Activated naive CD4-positive, alpha-beta T cell treated with anti-CD3 and anti-CD28 coated beads for 36 hours (primary cell): ENCODE measurements around the gene DNAJB2. TPM values are rescaled to one million over a fixed set of nuclear protein-coding genes. Genes with fewer than 3 reads are reported as not detected.
"Not testable (repeated sequence)": the region's sequence is repeated elsewhere in the genome, so short reads cannot be mapped to it uniquely, and the experiment has no call there.

Source experiments
- CTCF ChIA-PET: fragments of 350-600 bp; sonication (Branson Sonifier 250); formaldehyde crosslinking; loops from one replicate; lab custom pipeline; 2021; ENCODE audit warnings: antibody characterized with exemption; lab: Charles Lee
- DNase-seq: peaks from one replicate; pipeline ENCODE4 v3.0.0-alpha.2; 2020
- H3K27ac Mint-ChIP-seq: one replicate; pipeline ENCODE4 v1.8.0; 2021; ENCODE audit warnings: mild to moderate bottlenecking, mixed read lengths
- H3K27me3 Mint-ChIP-seq: one replicate; pipeline ENCODE4 v1.8.0; 2021; ENCODE audit warnings: low read depth, mixed read lengths
- H3K36me3 Mint-ChIP-seq: one replicate; pipeline ENCODE4 v1.8.0; 2021; ENCODE audit warnings: low read depth, mixed read lengths
- H3K4me1 Mint-ChIP-seq: one replicate; pipeline ENCODE4 v1.8.0; 2021; ENCODE audit warnings: low read depth, mixed read lengths
- H3K4me3 Mint-ChIP-seq: one replicate; pipeline ENCODE4 v1.8.0; 2021; ENCODE audit warnings: mild to moderate bottlenecking, moderate library complexity, mixed read lengths
- H3K9me3 Mint-ChIP-seq: one replicate; pipeline ENCODE4 v1.8.0; 2021; ENCODE audit warnings: mixed read lengths
- intact Hi-C: fragments of 100-400 bp; cut with micrococcal nuclease; formaldehyde crosslinking; loops from one replicate; pipeline ENCODE4 v1.15.1; 2023
- total RNA-seq, 2 experiments: library from RNA; stranded (reverse); gene quantifications; one replicate each; pipeline ENCODE4 v1.2.3, GENCODE V29; 2021

The DNAJB2 gene
- total RNA-seq, 2 experiments from 2014 or later: 24.6 to 24.9 TPM

- no peaks in the 10 kb centered on the region for H3K27me3 Mint-ChIP-seq
- H3K36me3 Mint-ChIP-seq: peaks cover 45% of the 10 kb centered on the region
- DNase-seq: peak; percentile 66
- peaks cover 72% of the 10 kb centered on the region for H3K4me1 Mint-ChIP-seq
- H3K27ac Mint-ChIP-seq: peak overlapping the region; percentile 99
- H3K9me3 Mint-ChIP-seq: no peaks in the 10 kb centered on the region
- CTCF ChIA-PET: interaction anchor here (0.8 to 3.4 kb wide), 10 partner anchors 20 to 90 kb away, joined by 3 to 25 read pairs (median 6); partner anchors contain the start of genes ANKZF1, ATG9A, CNPPD1 and DNAJB2
- intact Hi-C loops: loop anchor here (5.0 kb wide), 2 partner anchors 293 to 577 kb away; partner anchors contain the start of genes CHPF, RNF25, STK36 and TMEM198
- H3K4me3 Mint-ChIP-seq: peak overlapping the region; percentile 39
Observed at GRCh38 chr2:219249203-219249980, 29.8 kb upstream of the DNAJB2 start.

DNA sequence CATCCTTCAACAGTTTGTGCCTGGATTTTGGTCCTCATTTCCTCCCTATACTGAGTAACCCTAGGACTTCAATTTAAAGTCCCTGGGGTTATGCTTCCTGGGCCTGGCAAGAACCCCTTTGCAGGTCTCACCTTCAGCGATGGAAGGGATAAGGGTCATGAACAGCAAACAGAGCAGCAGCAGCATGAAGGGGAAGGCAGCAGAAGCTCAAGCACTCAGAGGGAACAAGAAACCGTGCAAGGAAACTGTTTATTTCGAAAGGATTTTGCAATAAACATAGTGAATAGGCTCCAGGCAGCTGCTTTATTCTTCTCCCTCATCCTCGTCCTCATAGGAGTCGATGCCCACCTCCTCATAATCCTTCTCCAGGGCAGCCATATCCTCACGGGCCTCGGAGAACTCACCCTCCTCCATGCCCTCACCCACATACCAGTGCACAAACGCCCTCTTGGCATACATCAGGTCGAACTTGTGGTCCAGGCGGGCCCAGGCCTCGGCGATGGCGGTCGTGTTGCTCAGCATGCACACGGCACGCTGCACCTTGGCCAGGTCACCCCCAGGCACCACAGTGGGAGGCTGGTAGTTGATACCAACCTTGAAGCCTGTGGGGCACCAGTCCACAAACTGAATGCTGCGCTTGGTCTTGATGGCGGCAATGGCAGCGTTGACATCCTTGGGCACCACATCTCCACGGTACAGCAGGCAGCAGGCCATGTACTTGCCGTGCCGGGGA lies 29.0 kb upstream of the DNAJB2 start:
- DNase-seq: no peak
- intact Hi-C loops: loop anchor here (5.0 to 10.0 kb wide), 3 partner anchors 368 to 965 kb away; partner anchors contain the start of genes CTDSP1 and WNT10A
- CTCF ChIA-PET: interaction anchor here (0.8 to 3.4 kb wide), 7 partner anchors 27 to 91 kb away, joined by 3 to 25 read pairs (median 6); partner anchors contain the start of genes CNPPD1 and DNAJB2
- Mint-ChIP-seq H3K4me1 (peaks cover 71% of the 10 kb centered on the region), H3K4me3 (peak overlapping the region; percentile 39), H3K9me3 (no peaks in the 10 kb centered on the region), H3K27ac (peak overlapping the region; percentile 99), H3K36me3 (peaks cover 45% of the 10 kb centered on the region), H3K27me3 (no peaks in the 10 kb centered on the region)

- CTCF ChIA-PET: interaction anchor here (0.7 to 6.1 kb wide), 7 partner anchors 14 to 76 kb away, joined by 3 to 76 read pairs (median 3); partner anchors contain the start of gene DNAJB2
- DNase-seq: no peak
- H3K9me3 Mint-ChIP-seq: no peaks in the 10 kb centered on the region
- peaks cover 72% of the 10 kb centered on the region for H3K4me1 Mint-ChIP-seq
- peak overlapping the region; percentile 70 for H3K4me3 Mint-ChIP-seq
- H3K27ac Mint-ChIP-seq: peak overlapping the region; percentile 95
- intact Hi-C loops: loop anchor here (2.0 to 10.0 kb wide), 4 partner anchors 355 to 967 kb away; partner anchors contain the start of genes CTDSP1 and WNT10A
- H3K27me3 Mint-ChIP-seq: no peaks in the 10 kb centered on the region
- H3K36me3 Mint-ChIP-seq: peaks cover 45% of the 10 kb centered on the region
Observed at GRCh38 chr2:219251656-219252055, 27.5 kb upstream of the DNAJB2 start.

- Mint-ChIP-seq H3K4me1 (peaks cover 68% of the 10 kb centered on the region), H3K27ac (peak overlapping the region; percentile 95), H3K4me3 (peak overlapping the region; percentile 70), H3K36me3 (peaks cover 42% of the 10 kb centered on the region), H3K9me3 (no peaks in the 10 kb centered on the region), H3K27me3 (no peaks in the 10 kb centered on the region)
- CTCF ChIA-PET: interaction anchor here (0.7 to 6.1 kb wide), 8 partner anchors 14 to 80 kb away, joined by 3 to 76 read pairs (median 3); partner anchors contain the start of gene DNAJB2
- peak; percentile 58 for DNase-seq
- intact Hi-C loops: loop anchor here (2.0 to 10.0 kb wide), 4 partner anchors 355 to 967 kb away; partner anchors contain the start of genes CTDSP1 and WNT10A
Observed at GRCh38 chr2:219252084-219252483, 27.1 kb upstream of the DNAJB2 start.

DNA sequence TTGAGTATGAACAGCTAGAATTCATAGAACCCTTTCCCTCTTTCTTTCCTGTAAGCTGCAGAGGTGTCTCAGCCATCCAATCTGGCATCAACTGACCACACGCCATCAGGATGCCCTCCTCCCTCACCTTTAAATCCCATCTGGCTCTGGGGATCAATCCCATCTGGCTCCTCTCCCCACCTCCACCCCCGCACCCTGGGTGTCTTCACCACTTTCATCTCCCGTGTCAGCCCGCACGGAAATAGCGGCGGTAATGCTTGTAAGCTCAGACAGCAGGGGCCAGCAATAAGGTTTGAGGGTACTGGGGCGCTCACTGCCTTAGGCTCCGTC lies 26.6 kb upstream of the DNAJB2 start:
- peaks cover 63% of the 10 kb centered on the region for H3K4me1 Mint-ChIP-seq
- peak overlapping the region; percentile 70 for H3K4me3 Mint-ChIP-seq
- CTCF ChIA-PET: interaction anchor here (1.2 to 6.1 kb wide), 6 partner anchors 15 to 80 kb away, joined by 3 to 76 read pairs (median 4); partner anchors contain the start of gene DNAJB2
- peak overlapping the region; percentile 95 for H3K27ac Mint-ChIP-seq
- no peak for DNase-seq
- H3K27me3 Mint-ChIP-seq: no peaks in the 10 kb centered on the region
- intact Hi-C loops: loop anchor here (2.0 to 10.0 kb wide), 4 partner anchors 356 to 968 kb away; partner anchors contain the start of genes CTDSP1 and WNT10A
- H3K36me3 Mint-ChIP-seq: peaks cover 40% of the 10 kb centered on the region
- no peaks in the 10 kb centered on the region for H3K9me3 Mint-ChIP-seq

DNA sequence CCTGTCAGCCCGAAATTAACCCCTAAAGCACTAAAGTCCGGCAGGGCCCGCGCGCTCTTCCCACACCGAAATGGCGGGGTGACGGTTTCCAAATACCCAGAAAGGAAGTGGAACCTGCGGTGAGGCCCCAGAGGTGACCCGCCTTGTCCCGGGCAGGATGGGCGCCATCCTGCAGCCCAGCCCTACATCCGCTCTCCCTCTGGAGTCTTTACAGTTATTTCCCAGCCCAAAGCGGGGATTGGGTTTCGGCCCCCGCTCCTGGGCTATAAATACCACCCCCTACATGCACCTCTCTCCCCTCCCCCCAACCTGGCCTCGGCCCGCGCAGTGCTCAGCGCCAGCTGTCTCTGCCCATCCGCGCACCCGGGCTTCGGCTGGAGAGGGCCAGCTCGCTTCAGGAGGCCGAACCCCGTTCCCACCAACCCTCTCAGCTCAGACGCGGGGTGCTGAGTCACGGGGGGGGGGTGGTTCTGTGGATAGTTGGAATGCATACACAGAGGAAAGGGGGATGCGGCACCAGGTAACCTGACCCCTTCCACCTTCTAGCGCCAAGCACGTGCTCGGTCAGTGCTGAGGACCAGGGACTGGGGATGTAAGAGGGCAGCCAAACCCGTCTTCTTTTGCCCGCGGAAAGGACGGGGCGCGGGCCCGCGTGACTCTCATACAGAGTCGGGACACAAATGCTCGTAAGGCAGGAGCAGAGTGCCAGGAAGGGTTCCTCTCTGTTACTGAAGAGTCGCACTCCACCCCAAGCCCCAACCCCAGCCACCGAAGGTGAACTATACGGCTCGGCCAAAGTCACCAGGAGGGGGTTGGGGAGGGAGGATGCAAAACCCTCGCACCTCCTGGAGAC lies 26.0 kb upstream of the DNAJB2 start, which contains the start of gene TUBA4B:
Gene TUBA4B (plus strand): TSS at position 344 of the 853 bp plus-strand sequence. CDS start 165 bp downstream, at position 509.
- DNase-seq: peak; percentile 78
- Mint-ChIP-seq H3K27ac (peak within 1 kb of the TSS; percentile 95), H3K4me3 (peak within 1 kb of the TSS; percentile 70), H3K36me3 (peaks cover 38% of the 10 kb centered on the region), H3K27me3 (no peaks in the 10 kb centered on the region), H3K4me1 (peaks cover 58% of the 10 kb centered on the region), H3K9me3 (no peaks in the 10 kb centered on the region)
- CTCF ChIA-PET: interaction anchor here (1.1 to 6.1 kb wide), 7 partner anchors 8 to 95 kb away, joined by 3 to 76 read pairs (median 5); partner anchors contain the start of genes DNAJB2, GLB1L and STK16
- intact Hi-C loops: loop anchor here (1.0 to 10.0 kb wide), 11 partner anchors 8 to 968 kb away; partner anchors contain the start of genes ANKZF1, ATG9A, CTDSP1 and GLB1L

- peak within 1 kb of the TSS; percentile 95 for H3K27ac Mint-ChIP-seq
- H3K4me1 Mint-ChIP-seq: peaks cover 49% of the 10 kb centered on the region
- CTCF ChIA-PET: interaction anchor here (0.8 to 6.1 kb wide), 9 partner anchors 8 to 543 kb away, joined by 3 to 76 read pairs (median 4); partner anchors contain the start of genes DNAJB2, GLB1L, STK16 and TTLL4
- no peaks in the 10 kb centered on the region for H3K27me3 Mint-ChIP-seq
- intact Hi-C loops: loop anchor here (1.0 to 10.0 kb wide), 14 partner anchors 9 to 969 kb away; partner anchors contain the start of genes ANKZF1, ATG9A, CTDSP1 and DNAJB2
- peaks cover 31% of the 10 kb centered on the region for H3K36me3 Mint-ChIP-seq
- DNase-seq: peak; percentile 89
- no peaks in the 10 kb centered on the region for H3K9me3 Mint-ChIP-seq
- peak within 1 kb of the TSS; percentile 70 for H3K4me3 Mint-ChIP-seq
Observed at GRCh38 chr2:219253753-219254589, 25.2 kb upstream of the DNAJB2 start, which contains the start of gene TUBA4A. TSS of gene TUBA4A (minus strand) at chr2:219253918. CDS start at chr2:219253858, 60 bp downstream.

DNA sequence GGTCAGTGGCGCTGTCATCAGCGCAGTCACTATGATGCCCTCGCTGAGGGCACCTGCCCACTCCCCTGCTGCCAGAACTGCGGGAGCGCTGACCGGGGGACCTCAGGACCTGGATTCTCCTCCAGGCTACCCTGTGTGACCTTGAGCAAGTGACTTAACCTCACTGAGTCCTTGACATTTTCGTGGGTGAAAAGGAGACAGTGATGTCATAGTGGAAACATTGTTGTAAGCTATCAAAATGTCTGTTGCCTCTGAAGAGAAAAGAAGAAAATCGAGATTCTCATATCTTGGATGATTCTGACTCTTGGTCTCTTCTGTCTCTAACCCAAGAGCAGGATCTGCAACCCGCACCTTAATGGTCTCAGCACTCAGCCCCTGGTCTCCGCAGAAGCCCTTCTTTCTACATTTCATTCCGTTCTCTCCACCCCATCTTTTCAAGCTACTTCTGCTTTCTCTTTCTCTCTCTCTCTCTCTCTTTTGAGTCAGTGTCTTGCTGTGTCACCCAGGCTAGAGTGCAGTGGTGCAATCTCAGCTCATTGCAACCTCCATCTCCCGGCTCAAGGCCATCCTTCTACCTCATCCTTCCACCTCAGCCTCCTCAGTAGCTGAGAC lies 24.5 kb upstream of the DNAJB2 start:
- Mint-ChIP-seq H3K4me3 (peak overlapping the region; percentile 70), H3K4me1 (peaks cover 42% of the 10 kb centered on the region), H3K9me3 (no peaks in the 10 kb centered on the region), H3K36me3 (peaks cover 26% of the 10 kb centered on the region), H3K27ac (peak overlapping the region; percentile 84), H3K27me3 (no peaks in the 10 kb centered on the region)
- DNase-seq: peak; percentile 67
- CTCF ChIA-PET: interaction anchor here (0.7 to 6.1 kb wide), 12 partner anchors 9 to 544 kb away, joined by 3 to 76 read pairs (median 4); partner anchors contain the start of genes DNAJB2, GLB1L, STK16 and TTLL4
- intact Hi-C loops: loop anchor here (1.0 to 10.0 kb wide), 6 partner anchors 25 to 970 kb away; partner anchors contain the start of genes CTDSP1, DNAJB2, NHEJ1 and WNT10A

DNA sequence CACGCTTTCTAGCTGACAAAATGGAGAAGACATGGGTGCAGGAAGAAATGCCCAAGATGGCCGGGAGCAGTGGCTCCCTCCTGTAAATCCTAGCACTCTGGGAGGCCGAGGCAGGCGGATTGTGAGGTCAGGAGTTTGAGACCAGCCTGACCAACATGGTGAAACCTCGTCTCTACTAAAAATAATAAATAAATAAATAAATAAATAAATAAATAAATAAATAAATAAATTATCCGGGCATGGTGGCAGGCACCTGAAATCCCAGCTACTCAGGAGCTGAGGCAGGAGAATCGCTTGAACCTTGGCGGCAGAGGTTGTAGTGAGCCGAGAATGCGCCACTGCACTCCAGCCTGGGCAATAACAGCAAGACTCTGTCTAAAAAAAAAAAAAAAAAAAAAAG lies 20.2 kb upstream of the DNAJB2 start:
- H3K9me3 Mint-ChIP-seq: not testable (repeated sequence)

More for the DNA sequence above, 20.2 kb upstream of the DNAJB2 start:
- H3K36me3 Mint-ChIP-seq, H3K4me3 Mint-ChIP-seq, H3K27me3 Mint-ChIP-seq, DNase-seq, H3K27ac Mint-ChIP-seq: not testable (repeated sequence)
- peaks cover 11% of the 10 kb centered on the region for H3K4me1 Mint-ChIP-seq
- CTCF ChIA-PET: interaction anchor here (2.0 to 2.2 kb wide), 3 partner anchors 15 to 36 kb away, joined by 5 to 14 read pairs (median 12); partner anchors contain the start of gene DNAJB2
- intact Hi-C loops: loop anchor here (10.0 kb wide), 2 partner anchors 864 to 974 kb away; partner anchors contain the start of gene CTDSP1
